MCF 10A (cell line): ENCODE results near the gene PRLH. TPM values are rescaled to one million over a fixed set of nuclear protein-coding genes. Genes with fewer than 3 reads are reported as not detected.

Experiments used
- BruUV-seq: library from RNA; stranded (reverse); fragments of 400-500 nt; replicated peaks from 2 replicates; lab custom pipeline; 2021; lab: Mats Ljungman, UMichigan
- CTCF ChIA-PET: fragments of 300-600 bp; sonication (Branson Sonifier 250); formaldehyde crosslinking; extraction: SDS; loops from one replicate; lab custom pipeline; 2021; ENCODE audit warnings: antibody characterized with exemption, inconsistent platforms; lab: Yijun Ruan, JAX
- POLR2A ChIA-PET: fragments of 300-600, 350-650 bp; sonication (Branson Sonifier 250); formaldehyde crosslinking; extraction: SDS; loops from one replicate; lab custom pipeline; 2020; ENCODE audit warnings: antibody characterized with exemption, inconsistent platforms; lab: Yijun Ruan, JAX
- DNase-seq: peaks from one replicate; pipeline ENCODE4 v3.0.0-alpha.2; 2018; ENCODE audit not compliant: unreplicated experiment
- H3K27ac Mint-ChIP-seq: one replicate; pipeline ENCODE4 v1.8.0; 2022; ENCODE audit warnings: mild to moderate bottlenecking, low read depth, mixed read lengths; ENCODE audit not compliant: unreplicated experiment
- H3K27me3 Mint-ChIP-seq: one replicate; pipeline ENCODE4 v1.8.0; 2022; ENCODE audit warnings: mixed read lengths; ENCODE audit not compliant: insufficient read depth, unreplicated experiment
- H3K36me3 Mint-ChIP-seq: one replicate; pipeline ENCODE4 v1.8.0; 2022; ENCODE audit warnings: mild to moderate bottlenecking, moderate library complexity, mixed read lengths; ENCODE audit not compliant: insufficient read depth, unreplicated experiment
- H3K4me1 Mint-ChIP-seq: one replicate; pipeline ENCODE4 v1.8.0; 2022; ENCODE audit warnings: mixed read lengths; ENCODE audit not compliant: insufficient read depth, unreplicated experiment
- H3K4me3 Mint-ChIP-seq: one replicate; pipeline ENCODE4 v1.8.0; 2022; ENCODE audit warnings: mild to moderate bottlenecking, moderate library complexity, mixed read lengths; ENCODE audit not compliant: unreplicated experiment
- H3K9me3 Mint-ChIP-seq: one replicate; pipeline ENCODE4 v1.8.0; 2022; ENCODE audit warnings: mixed read lengths; ENCODE audit not compliant: unreplicated experiment
- CTCF ChIP-seq: fragments of 200-600 bp; IDR thresholded peaks from one replicate; pipeline ENCODE4 v1.8.0; 2022; ENCODE audit warnings: antibody characterized with exemption, mild to moderate bottlenecking; ENCODE audit not compliant: unreplicated experiment
- intact Hi-C: fragments of 100-400 bp; cut with micrococcal nuclease; formaldehyde crosslinking; loops from 2 replicates; pipeline ENCODE4 v1.14.1; 2022
- total RNA-seq: library from RNA; stranded (reverse); gene quantifications from 2 replicates; pipeline ENCODE4 v1.2.3, GENCODE V29; 2022

Gene PRLH
- total RNA-seq, 1 experiment from 2014 or later, result not detected

- no TSS peak for BruUV-seq
- ChIA-PET CTCF (no interaction called here), POLR2A (interaction anchor here (0.6 to 3.5 kb wide), 4 partner anchors 9 to 104 kb away, joined by 3 to 13 read pairs (median 4); no protein-coding TSS in a partner anchor)
- TF ChIP-seq CTCF, result no peak
- Mint-ChIP-seq H3K4me1 (peaks cover 13% of the 10 kb centered on the region), H3K27ac (no peak overlapping the region), H3K4me3 (no peak overlapping the region), H3K27me3 (no peaks in the 10 kb centered on the region), H3K36me3 (no peaks in the 10 kb centered on the region), H3K9me3 (no peaks in the 10 kb centered on the region)
- intact Hi-C loops, result no loop called here
- no peak for DNase-seq
These were observed 21.8 kb downstream of the PRLH start for GRCh38 chr2:237588044-237588696.

GRCh38 chr2:237590272-237591140 lies 24.1 kb downstream of the PRLH start, which contains the start of gene RAB17:
RAB17 (minus strand) TSS chr2:237590734; CDS start chr2:237586154, 4,580 bp downstream.
- no peak for TF ChIP-seq CTCF
- no TSS peak for BruUV-seq
- Mint-ChIP-seq H3K4me1 (peaks cover 13% of the 10 kb centered on the region), H3K27ac (peak within 1 kb of the TSS; percentile 90), H3K27me3 (no peaks in the 10 kb centered on the region), H3K4me3 (peak within 1 kb of the TSS; percentile 77), H3K9me3 (no peaks in the 10 kb centered on the region), H3K36me3 (no peaks in the 10 kb centered on the region)
- POLR2A ChIA-PET, result interaction anchor here (0.5 to 3.5 kb wide), 30 partner anchors 11 to 662 kb away, joined by 3 to 19 read pairs (median 3); partner anchors contain the start of gene COPS8
- intact Hi-C loops, result loop anchor here (5.0 kb wide), 1 partner anchor 67 kb away; no protein-coding TSS in a partner anchor
- DNase-seq, result peak; percentile 71
- CTCF ChIA-PET, result interaction anchor here (0.6 to 4.4 kb wide), 7 partner anchors 9 to 155 kb away, joined by 3 to 18 read pairs (median 3); no protein-coding TSS in a partner anchor

GRCh38 chr2:237591141-237591881 lies 24.9 kb downstream of the PRLH start:
- peak overlapping the region; percentile 77 for H3K4me3 Mint-ChIP-seq
- POLR2A ChIA-PET, result interaction anchor here (0.5 to 3.5 kb wide), 16 partner anchors 13 to 663 kb away, joined by 3 to 19 read pairs (median 4); no protein-coding TSS in a partner anchor
- H3K27me3 Mint-ChIP-seq, result no peaks in the 10 kb centered on the region
- intact Hi-C loops, result loop anchor here (5.0 kb wide), 1 partner anchor 66 kb away; no protein-coding TSS in a partner anchor
- H3K36me3 Mint-ChIP-seq, result no peaks in the 10 kb centered on the region
- peaks cover 13% of the 10 kb centered on the region for H3K4me1 Mint-ChIP-seq
- H3K9me3 Mint-ChIP-seq, result no peaks in the 10 kb centered on the region
- BruUV-seq, result TSS peak; percentile 50
- TF ChIP-seq CTCF, result no peak
- CTCF ChIA-PET, result interaction anchor here (0.7 to 4.4 kb wide), 6 partner anchors 9 to 507 kb away, joined by 3 to 18 read pairs (median 4); no protein-coding TSS in a partner anchor
- peak; percentile 84 for DNase-seq
- peak overlapping the region; percentile 90 for H3K27ac Mint-ChIP-seq
